Measurements from ENCODE around the gene IGSF10.
A peak's percentile ranks its signal among the peaks of the same experiment; 100 is the strongest.
"Not testable (repeated sequence)": the region's sequence is repeated elsewhere in the genome, so short reads cannot be mapped to it uniquely, and the experiment has no call there.

IGSF10 gene, protein sequence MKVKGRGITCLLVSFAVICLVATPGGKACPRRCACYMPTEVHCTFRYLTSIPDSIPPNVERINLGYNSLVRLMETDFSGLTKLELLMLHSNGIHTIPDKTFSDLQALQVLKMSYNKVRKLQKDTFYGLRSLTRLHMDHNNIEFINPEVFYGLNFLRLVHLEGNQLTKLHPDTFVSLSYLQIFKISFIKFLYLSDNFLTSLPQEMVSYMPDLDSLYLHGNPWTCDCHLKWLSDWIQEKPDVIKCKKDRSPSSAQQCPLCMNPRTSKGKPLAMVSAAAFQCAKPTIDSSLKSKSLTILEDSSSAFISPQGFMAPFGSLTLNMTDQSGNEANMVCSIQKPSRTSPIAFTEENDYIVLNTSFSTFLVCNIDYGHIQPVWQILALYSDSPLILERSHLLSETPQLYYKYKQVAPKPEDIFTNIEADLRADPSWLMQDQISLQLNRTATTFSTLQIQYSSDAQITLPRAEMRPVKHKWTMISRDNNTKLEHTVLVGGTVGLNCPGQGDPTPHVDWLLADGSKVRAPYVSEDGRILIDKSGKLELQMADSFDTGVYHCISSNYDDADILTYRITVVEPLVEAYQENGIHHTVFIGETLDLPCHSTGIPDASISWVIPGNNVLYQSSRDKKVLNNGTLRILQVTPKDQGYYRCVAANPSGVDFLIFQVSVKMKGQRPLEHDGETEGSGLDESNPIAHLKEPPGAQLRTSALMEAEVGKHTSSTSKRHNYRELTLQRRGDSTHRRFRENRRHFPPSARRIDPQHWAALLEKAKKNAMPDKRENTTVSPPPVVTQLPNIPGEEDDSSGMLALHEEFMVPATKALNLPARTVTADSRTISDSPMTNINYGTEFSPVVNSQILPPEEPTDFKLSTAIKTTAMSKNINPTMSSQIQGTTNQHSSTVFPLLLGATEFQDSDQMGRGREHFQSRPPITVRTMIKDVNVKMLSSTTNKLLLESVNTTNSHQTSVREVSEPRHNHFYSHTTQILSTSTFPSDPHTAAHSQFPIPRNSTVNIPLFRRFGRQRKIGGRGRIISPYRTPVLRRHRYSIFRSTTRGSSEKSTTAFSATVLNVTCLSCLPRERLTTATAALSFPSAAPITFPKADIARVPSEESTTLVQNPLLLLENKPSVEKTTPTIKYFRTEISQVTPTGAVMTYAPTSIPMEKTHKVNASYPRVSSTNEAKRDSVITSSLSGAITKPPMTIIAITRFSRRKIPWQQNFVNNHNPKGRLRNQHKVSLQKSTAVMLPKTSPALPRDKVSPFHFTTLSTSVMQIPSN (N-terminal part only)

DNA sequence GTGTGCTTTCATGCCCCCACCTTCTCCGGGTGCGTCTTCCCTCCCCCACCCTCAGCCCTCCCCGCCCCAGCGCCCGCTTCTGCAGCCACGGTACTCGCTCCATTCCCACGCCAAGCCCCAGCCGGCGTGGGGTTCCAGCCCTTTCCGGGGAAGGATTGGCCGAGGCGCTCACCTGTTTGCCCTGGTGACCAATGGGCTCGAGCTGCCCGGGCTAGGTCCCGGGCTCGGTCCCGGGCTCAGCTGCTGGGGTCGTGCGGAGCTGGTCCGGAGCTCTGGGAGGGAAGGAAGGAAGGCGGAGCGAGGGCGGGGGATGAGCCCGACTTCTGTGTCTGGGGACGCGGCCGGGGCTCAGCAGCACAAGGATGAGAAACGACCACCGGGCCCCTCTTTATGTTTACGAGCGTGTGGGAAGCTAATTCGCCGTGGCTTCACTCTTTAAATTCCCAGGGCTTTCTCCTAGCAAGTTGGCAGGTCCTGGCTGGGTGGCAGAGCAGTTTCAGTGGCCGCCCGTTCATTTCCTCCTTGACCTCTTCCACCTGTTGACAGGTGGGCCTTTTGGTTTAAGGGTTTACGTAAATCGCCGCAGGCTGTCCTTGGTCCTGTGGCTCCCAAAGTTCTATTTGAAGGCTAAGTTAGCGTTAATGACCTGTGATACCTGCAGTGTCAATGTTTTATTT, at the start of gene IGSF10:
IGSF10 (minus strand) TSS at position 288 of the 677 bp plus-strand sequence. CDS start 2,352 bp downstream, outside the sequence.
- peak in 4 of 58 donors; percentile 3 to 39 (median 7) for DNase-seq

DNA sequence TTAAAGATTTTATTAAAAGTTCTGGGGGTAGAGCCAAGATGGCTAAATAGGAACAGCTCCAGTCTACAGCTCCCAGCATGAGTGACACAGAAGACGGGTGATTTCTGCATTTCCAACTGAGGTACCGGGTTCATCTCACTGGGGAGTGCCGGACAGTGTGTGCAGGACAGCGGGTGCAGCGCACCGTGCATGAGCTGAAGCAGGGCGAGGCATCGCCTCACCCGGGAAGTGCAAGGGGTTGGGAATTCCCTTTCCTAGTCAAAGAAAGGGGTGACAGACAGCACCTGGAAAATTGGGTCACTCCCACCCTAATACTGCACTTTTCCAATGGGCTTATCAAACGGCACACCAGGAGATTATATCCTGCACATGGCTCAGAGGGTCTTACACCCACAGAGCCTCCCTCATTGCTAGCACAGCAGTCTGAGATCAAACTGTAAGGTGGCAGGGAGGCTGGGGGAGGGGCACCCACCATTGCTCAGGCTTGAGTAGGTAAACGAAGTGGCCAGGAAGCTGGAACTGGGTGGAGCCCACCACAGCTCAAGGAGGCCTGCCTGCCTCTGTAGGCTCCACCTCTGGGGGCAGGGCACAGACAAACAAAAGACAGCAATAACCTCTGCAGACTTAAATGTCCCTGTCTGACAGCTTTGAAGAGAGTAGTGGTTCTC, 48.7 kb upstream of the IGSF10 start:
- DNase-seq = not testable (repeated sequence)

DNA sequence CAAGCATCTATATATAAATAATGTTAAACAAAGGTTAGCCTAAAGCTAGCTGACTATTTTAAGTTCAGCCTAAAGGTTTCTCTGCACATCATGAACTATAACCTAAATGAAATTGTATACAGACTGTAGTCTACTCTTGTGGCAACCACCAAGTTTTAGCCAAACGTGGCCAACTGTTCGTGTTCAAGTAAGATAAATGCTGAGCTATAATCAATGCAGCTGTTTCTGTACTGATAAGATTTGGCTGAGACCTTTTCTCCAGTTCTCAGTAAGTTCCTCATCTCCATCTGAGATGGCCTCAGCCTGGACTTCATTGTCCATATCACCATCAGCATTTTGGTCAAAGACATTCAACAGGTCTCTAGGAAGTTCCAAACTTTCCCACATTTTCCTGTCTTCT, 43.7 kb upstream of the IGSF10 start:
- no peak for DNase-seq

DNA sequence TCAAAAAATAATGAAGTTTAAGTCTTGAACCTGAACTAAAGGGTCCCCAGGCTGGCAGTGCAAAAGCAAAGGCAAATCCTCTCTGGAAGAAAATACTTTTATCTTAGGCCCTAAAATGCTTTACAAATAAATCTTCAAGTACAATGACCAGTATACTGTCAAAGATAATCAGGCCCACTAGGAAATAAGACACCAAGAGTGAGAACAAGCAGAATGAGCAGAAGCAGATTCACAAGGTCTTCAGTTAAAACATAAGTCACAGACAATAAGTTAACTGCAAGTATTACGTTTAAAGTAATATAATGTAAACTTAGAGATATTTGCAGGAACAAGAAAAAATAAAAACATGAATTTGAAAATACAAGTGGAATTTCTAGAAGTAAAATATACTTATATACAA, 42.2 kb upstream of the IGSF10 start:
- no peak for DNase-seq

DNA sequence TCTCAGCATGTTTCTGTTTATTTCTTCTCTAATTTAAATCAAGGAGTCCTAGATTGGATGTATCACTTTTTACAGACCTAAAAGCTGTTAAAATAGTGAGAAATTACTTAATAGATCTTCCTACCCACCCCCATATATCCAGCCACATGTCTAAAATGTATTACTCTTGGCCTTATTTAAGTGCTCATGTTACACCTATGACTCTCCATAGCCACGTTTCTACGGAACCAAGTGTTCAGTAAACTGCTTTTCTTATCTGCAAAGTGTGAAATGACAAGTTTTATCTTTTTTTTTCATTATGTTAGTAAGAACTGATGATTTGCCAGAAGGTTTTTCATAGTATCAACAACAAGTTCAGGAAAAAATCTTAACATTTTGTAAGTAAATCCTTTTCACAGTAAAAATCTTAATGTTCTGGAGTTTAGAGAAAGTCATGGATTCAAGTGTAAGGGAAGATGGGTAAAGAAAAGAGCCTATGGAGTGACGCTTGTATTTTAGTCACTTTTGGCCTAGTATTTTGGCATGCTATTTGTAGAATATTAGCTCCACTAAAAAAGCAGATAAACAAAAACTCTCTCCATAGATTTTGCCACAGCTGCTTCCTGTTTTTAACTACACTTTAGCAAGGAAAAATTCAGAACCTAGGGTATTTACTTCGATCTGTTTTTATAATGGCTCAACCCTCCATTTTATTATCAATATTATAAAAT, 41.2 kb upstream of the IGSF10 start:
- DNase-seq = no peak

DNA sequence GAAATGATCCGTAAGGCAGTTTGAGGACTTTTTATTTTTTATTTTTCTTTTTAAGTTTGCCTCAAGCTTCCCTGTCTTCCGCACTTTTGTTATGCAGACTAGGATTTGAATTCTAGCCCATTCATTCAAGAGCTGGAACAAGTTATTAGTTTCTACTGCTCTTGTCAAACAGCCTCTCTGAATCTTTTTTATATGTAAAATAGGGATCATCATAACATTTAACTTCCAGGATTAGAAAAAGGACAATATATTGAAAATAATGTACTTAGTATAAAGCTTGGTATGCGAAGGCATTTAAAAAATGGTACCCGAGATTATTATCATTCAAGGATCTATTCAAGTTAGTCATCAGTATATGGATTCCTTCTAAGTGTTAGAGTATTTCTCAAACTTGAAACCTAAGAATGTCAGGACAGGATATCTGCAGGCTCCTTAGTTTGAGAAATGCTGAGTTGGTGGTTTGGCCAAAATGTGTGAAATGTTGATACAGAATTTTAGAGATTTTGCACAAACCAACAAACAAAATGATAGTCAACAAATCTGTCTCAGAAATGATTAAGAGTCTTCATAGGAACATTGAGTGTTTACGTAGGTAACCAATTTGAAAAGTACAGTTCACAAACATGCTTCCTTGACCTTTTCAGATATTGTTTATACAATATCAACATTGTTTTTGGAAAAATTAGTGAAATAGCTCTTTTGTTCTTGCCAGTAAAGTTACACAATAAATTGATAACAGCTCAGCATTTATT, 40.5 kb upstream of the IGSF10 start:
- no peak for DNase-seq

DNA sequence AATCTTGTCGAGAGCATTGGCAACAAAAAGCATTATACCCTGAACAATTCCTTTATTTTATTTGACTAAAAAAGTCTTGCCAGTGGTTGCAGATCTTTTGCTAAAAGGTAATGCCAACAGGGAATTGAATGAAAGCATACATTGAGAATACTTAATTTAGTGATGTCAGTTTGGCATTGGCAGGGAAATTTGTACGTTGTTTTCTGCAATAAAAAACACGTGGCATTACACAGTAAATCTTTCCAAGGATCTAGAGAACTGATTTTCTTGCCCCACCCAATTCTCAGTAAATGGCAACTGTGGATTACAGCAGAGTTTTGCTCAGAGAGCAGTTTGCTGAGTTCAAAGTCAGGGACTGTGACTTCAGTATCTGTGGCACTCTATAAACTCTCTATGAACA, 38.3 kb upstream of the IGSF10 start:
- no peak for DNase-seq

DNA sequence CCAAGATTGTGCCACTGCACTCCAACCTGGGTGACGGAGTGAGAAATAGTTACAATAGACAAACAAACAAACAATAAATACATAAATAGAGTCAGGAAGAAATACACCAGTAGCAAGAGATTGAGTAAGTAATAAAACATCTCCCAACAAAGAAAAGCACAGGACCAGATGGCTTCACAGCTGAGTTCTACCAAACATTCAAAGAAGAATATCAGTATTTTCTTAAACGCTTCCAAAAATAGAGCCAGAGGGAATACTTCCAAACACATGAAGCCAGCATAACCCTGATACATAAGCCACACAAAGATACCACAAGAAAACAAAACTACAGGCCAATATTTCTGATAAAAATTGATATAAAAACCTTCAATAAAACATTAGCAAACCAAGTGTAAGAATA, 30.7 kb upstream of the IGSF10 start:
- no peak for DNase-seq

DNA sequence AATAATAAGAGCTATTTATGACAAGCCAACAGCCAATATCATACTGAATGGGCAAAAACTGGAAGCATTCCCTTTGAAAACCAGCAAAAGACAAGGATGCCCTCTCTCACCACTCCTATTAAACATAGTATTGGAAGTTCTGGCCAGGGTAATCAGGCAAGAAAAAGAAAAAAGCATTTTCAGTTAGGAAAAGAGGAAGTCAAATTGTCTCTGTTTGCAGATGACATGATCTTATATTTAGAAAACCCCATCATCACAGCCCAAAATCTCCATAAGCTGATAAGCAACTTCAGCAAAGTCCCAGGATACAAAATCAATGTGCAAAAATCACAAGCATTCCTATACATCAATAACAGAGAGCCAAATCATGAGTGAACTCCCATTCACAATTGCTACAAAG, 27.0 kb upstream of the IGSF10 start:
- not testable (repeated sequence) for DNase-seq

DNA sequence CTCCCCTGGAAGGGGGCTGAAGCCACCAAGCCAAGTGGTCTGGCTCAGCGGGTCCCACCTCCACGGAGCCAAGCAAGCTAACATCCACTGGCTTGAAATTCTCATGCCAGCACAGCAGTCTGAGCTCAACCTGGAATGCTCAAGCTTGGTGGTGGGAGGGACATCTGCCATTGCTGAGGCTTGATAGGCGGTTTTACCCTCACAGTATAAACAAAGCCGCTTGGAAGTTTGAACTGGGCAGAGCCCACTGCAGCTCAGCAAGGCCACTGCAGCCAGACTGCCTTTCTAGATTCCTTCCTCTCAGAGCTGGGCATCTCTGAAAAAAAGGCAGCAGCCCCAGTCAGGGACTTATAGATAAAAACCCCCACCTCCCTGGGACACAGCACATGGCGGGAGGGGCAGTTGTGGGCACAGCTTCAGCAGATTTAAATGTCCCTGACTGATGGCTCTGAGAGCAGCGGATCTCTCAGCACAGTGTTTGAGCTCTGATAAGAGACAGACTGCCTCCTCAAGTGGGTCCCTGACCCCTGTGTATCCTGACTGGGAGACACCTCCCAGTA, 23.2 kb upstream of the IGSF10 start:
- no peak for DNase-seq

DNA sequence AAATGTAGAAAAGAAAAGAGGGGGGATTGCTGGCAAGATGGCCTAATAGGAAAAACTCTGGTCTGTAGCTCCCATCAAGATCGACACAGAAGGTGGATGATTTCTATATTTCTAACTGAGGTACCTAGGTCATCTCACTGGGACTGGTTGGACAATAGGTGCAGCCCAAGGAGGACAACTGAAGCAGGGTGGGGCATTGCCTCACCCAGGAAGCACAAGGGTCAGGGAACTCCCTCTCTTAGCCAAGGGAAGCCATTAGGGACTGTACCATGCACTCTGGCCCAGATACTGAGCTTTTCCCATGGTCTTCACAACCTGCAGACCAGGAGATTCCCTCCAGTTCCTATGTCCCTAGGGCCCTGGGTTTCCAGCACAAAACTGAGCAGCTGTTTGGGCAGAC, 22.6 kb upstream of the IGSF10 start:
- no peak for DNase-seq

DNA sequence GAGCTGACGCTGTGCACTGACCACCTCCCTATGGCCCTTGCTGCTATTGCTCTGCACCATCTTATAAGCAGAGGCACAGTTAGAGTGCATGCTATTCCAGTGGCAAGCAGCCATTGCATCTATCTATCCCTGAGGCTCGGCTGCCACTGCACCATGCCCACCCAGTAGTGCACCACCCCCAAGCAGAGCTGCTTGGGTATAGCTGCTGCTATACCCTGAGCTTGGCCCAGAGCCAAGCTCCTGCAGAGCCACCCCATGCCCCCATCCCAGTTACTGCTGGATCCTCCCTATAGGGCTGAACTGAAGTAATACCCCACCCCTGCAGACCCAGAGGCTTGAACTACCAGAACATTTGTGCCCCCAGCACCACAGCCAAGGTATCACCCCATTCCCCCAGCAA, 19.6 kb upstream of the IGSF10 start:
- DNase-seq = no peak

DNA sequence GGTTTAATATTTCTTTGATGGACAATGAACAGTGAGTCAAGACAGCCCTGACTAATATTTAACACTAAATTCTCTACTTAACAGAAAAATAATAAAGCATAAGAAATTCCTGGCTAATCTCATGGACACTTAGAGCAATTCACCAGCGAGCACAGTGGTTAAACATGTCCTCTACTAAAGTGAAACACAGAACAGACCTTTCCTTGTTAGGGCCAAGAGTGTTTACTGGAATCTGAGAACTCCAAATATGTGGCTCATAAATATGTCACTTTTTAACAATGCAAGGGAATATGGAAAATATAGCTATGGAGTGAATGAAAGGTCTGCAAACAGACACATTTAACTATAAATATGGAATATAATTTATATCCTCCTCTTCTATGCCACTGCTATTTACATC, 18.6 kb upstream of the IGSF10 start:
- DNase-seq = no peak

DNA sequence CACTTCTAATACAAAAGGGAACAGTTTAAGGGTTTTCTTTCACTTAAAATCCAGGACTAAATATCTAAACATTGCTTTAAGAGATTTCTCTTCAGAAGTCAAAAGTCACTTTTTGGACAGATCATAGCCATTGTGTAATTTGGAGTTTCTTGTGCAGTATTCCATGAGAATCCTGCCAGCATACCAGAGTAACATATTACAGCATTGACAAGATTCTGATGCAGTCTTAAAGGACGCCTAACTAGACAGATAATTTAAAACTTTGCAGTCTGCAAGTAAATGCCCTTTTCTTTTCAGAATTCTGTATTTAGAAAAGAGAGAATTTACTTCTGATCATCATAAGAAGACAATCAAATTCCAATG, 17.5 kb upstream of the IGSF10 start:
- DNase-seq = no peak

DNA sequence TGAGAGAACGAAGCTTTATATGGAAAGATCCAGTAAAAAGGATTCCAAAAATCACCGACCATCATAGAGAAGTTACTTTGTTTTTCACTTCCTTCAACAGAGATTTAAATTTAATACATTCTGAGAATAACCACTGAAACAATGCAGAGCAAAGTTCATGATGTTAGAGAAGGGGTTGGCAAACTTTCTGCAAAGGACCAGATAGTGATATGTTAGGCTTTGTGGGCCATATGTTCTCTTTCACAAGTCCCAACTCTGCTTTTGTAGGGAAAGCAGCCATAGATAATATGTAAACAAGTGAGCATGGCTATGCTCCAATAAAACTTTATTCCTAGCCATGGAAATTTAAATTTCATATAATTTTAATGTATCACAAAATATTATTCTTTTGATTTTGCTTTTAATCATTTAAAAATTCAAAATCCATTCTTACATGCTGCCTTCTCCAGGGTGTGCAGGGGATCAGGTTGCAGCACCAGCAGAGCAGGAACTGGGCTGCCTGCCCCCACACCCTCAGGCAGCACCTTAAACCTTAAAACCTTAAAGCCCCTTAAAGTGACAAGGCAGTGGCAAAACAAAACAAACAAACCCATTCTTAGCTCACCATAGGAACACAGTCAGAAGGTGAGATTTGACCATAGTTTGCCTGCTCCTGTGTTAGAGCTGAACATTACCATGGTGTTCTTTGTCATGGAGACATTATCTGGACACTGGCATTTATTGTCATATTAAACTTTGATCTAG, 16.9 kb upstream of the IGSF10 start:
- DNase-seq = no peak

DNA sequence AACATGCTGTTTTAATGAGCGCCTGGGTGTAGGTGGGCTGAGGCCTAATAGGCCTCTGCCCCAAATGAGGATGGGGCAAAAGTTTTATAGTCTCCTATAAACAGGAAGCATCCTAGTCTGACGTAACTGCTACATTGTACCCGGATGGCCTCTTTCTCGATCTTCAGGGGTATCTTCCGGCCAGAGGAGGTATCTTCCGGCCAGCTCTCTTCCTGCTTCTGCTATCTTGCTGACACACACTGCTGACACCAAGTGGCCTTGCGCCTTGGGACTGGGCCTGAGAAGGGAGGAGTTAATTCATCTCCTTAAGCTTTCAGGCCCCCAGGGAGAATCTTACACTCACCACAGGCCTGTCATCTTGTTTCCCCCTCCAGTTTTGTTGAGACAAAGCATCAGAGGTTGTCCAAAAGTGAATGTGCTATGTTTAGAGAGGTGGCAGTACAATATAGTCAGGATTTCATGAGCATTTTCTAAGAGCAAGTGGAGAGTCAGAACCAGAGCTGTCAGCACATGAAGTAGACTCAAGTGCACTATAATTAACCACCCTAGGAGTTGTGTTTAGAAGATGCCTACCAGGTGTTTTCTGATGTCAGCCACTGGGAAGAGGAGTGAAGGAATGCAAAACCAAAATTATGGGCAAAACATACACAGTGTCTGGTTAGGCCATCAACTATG, 15.6 kb upstream of the IGSF10 start:
- DNase-seq = no peak

DNA sequence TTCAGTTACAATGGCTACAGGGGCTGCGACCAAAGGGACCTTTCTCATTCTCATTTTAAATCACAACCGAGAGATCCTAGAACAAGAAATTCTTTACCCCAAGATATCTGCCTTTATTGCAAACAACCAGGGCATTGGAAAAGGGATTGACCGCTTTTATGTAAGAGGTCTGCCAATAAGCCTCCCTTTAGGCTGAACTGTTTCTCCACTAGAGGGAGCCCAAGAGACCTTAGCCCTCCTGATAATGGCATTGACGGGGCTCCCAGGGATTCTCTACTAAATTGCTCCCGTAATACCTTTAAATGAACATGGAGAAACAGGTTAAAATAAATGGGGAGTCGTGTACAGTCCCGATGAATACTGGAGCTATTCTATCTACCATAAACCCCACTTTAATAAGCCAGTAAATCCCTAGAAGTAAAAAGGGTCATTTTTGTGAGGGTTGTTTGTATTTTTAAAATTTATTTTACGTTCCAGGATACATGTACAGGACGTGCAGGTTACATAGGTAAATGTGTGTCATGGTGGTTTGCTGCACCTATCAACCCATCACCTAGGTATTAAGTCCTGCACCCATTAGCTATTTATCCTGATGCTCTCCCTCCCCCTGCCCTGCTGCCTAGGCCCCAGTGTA, 7.5 kb upstream of the IGSF10 start:
- DNase-seq = peak in 5 of 58 donors; percentile 3 to 21 (median 9)

All from anterior cingulate cortex (tissue), 58 donors.